Body of pancreas (tissue), 4 donors: ENCODE measurements around the gene NDUFA7.

Source experiments
- CTCF ChIP-seq, 7 experiments: fragments of 450-650 bp in 4 of 7; fragments of 200-600 bp in 3 of 7; sonication (generic) in 3 of 7; IDR thresholded peaks; one replicate each; pipeline ENCODE4 v1.5.1; 2016 to 2019; ENCODE audit warnings: antibody characterized with exemption in 7 of 7
- POLR2A ChIP-seq, 3 donors: fragments of 450-650 bp; IDR thresholded peaks; one replicate each; pipeline ENCODE4 v1.6.1; 2016; ENCODE audit warnings: antibody characterized with exemption in 3 of 3, mild to moderate bottlenecking in 2 of 3

DNA sequence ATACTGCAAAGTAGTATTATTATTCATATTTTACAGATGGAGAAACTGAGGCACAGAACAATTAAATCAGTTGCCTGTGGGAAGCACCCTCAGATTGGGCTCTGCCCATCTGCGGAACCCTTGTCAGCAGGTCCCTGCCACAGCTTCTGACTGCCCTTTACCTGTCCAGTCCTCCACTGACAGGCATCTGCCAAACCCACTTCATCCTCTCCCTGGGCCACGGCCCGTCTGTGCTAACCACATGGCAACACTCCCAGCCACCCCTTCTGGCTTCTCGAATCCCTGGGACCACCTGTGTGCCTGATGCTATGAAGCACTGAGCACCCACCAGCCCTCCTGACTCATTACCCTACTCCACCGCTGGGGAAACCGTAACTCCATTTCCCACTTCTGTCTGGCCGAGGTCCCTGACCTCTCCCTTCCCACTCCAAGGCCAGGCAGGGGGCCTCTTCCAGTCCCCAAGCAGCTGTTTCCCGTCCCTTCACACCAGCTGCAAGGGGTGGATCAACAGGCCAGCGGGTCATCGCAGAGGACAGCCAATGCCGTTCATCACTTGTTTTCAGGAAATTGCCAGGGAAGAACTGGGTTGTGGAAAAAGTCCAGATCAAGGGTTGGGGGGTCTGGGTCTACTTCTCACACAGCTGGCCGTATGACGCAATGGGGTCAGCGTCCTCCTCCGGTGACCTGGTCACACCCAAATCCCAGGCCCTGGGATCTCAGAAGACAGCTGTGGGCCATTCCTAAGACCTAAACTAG lies 19.3 kb upstream of the NDUFA7 start:
- TF ChIP-seq CTCF (IDR thresholded peaks at IDR 0.05) = peak in 2 of 7 experiments; percentile 6 to 7
- TF ChIP-seq POLR2A (IDR thresholded peaks at IDR 0.05) = no peak
